Epidermal melanocyte (primary cell): ENCODE results near the gene DCLK2.

Experiments used
- DNase-seq: peaks from one replicate; pipeline ENCODE4 v3.0.0; 2011; ENCODE audit warnings: low spot score; ENCODE audit not compliant: insufficient read length

The DCLK2 gene

GRCh38 chr4:150069353-150069752 is 8.9 kb upstream of the DCLK2 start:
- no peak for DNase-seq

- DNase-seq = no peak
Observed at GRCh38 chr4:150070464-150071170, 7.6 kb upstream of the DCLK2 start.

GRCh38 chr4:150072471-150072870 is 5.8 kb upstream of the DCLK2 start:
- DNase-seq = no peak

DNA sequence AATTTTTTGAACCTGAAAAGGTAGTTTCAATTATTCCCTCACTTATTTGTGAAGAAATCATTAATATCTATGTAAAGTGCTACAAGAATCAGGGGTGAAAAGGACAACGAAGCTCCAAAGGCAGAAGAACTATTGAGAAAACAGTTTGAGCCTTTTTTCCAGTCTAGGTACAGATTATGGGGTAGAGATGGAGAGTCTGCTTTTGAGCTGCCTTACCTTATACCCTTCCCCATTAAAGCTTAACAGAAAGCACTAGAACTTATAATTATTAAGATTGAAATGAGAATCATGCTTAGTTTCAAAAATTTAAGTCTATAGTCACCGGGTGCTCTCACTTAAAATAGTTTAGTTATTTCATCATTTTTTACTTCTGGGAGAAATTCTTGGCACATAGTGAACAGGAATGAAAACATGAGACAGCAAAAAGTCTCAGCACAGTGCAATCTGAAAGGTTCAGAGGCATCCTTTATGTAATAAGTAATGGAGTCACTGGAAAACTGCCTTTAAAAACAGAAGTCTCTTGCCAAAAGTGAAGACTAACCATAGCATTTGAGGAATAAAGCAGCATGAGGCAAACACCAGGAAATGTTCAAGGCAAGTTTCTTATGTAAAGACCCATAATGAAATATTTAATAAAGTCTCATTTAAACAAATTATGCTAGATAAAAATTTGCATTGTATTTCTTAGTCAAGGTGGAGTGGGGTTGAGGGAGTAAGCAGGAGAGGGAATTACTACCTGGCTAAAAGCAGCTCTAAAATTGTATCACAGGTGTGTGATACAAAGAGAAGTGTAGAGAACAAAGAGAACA is 5.1 kb upstream of the DCLK2 start:
- DNase-seq = peak; percentile 46

GRCh38 chr4:150074064-150074463 is 4.2 kb upstream of the DCLK2 start:
- no peak for DNase-seq

DNA sequence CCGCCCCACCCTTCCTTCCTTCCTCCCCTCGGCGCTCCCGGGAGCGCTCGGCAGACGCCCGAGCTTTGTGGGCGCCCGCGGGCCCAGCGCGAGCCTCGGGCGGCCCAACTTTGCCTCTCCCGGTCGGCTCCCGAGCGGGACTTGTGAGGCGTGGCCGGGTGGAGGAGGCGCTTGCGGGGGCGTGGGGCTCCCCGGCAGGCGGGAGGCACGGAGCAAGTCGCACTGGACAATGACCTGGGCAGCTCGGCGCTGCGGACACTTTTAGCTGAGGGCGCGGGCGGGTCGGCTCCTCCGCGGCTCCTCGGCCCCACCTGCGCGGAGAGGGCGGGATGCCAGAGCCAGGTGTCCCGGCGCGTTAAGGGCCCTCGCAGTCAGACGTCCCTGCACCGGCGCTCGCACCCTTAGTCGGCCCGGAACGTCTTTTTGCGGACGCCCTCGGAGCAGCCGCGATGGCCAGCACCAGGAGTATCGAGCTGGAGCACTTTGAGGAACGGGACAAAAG is 385 bp downstream of the DCLK2 start:
- peak; percentile 46 for DNase-seq

GRCh38 chr4:150079081-150079581 is 886 bp downstream of the DCLK2 start:
- no peak for DNase-seq

DNA sequence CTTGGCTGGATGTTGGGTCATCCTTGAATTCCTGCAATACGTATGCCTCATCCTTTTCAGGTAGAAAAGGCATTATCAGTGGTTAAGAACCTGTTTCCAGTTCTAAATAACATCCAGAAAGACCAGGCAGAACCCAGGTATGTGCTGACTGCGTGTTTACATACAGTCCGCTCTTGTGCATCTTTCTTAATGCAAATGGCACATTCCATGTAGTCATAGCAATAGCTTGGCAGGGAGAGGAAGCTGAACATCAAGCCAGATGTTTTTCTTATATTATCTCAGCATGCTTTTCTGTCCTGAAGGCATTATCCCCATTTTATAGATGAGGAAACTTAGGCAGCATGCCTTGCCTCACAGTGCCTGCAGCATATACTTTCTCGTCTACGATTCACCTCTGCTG is 2.1 kb downstream of the DCLK2 start:
- DNase-seq = no peak

GRCh38 chr4:150080875-150081274 is 2.6 kb downstream of the DCLK2 start:
- DNase-seq = no peak

DNA sequence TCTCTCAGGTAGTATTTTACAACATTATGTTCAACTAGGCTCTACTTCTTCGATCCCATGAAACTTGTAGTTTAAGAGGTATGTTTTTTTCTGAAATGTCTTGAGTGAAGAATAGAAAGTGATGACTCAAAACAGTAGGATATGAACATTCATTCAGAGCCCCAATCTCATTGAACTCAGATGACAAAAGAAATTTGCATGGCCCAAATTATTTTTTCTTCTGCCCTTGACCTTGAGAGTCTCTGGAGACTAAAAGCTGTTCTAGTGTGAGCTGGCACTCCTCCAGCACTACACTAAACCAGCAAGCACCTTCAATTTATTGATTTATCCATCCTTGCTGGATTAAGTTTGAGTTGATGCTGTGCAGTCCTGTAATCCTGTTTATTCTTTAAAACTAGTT is 4.0 kb downstream of the DCLK2 start:
- DNase-seq = no peak

DNA sequence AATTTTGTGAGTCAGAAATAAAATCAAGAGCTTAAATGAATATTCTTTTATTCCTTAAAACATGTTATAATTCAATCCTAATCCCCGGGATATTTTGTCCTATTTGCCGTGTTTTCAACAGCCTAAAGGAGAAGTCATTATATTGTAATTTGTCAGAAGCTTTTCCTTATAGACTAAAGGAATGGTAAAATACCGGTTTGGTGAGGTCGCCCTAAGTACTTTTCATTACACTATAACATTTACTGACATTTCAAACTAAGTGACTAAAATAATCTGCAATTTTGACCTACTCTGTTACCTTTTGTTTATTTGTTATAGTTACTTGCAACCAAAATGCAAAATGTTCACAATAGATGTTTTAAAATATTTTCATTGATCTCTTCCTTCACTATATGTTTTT is 8.8 kb downstream of the DCLK2 start:
- DNase-seq = no peak

- no peak for DNase-seq
Observed at GRCh38 chr4:150089732-150090131, 11.5 kb downstream of the DCLK2 start.

DNA sequence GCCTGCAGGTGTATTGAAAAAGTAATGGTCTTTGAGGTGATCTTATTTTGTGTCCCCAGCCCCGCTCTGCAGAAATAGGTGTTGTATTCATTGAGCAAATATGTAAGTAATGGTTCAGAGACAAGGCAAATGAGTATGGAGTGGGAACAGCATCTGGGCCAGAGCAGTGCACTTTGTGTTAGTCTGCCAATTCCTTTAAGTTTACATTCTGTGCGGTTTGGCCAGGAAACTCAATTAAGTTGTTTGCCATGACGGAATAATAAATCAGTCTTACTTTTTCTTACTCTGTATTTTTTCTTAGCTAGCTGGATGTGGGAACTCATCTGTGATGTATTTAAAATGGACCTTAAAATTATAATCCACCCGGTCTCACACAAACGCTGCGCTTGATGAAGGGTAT is 12.6 kb downstream of the DCLK2 start:
- DNase-seq = no peak

DNA sequence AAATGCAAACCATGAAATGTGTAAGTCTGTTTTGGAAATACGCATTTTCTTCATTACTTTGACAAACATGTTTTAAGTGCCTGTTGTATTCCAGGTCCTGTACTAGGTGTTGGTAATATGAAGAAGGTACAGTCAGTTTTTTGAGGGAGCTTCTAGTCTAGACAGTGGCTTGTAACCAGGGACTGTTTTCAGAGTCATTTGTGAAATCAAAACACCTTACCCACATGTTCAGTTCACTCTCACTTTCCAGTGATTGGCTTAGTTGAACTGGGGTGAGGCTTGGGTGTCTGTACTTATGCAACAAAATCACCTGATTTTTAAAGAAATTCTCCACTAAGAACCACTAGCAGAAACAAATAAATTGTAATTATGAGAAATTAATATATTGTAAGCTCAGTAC is 16.4 kb downstream of the DCLK2 start:
- no peak for DNase-seq

DNA sequence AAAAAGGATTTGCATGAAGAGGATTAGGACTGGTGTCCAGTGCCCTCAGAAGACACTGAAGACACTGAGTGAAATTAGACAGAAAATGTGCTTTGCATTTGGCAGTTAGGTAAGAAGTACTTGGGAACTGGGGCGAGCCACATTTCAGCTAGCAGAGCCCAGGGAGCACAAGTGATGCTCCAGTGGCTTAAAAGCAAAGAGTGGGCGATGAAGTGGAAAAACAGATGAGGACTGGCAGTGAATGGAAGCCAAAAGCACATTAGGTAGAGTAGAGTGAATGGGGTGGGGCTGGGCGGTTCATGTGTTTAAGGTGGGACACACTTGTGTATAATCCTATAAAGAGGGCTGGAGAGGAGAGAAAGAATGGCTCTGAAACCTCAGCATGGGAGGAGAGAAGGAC is 18.4 kb downstream of the DCLK2 start:
- DNase-seq = no peak

DNA sequence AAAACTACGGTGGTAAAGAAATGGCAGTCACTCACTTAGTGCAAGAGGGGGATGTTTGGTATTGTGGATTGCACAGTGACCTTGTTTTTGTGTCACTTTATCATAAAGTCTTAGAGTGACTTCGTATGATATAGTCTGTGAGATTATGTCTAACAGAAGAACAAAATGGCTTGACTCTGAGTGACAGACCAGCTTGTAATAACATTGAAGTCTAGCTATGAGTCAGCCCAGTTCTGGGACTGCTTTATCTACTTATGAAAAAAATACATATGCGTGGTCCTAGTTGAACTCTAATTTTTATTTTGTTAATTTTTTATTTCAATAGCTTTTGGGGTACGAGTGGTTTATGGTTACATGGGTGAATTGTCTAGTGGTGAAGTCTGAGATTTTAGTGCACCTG is 20.0 kb downstream of the DCLK2 start:
- no peak for DNase-seq

DNA sequence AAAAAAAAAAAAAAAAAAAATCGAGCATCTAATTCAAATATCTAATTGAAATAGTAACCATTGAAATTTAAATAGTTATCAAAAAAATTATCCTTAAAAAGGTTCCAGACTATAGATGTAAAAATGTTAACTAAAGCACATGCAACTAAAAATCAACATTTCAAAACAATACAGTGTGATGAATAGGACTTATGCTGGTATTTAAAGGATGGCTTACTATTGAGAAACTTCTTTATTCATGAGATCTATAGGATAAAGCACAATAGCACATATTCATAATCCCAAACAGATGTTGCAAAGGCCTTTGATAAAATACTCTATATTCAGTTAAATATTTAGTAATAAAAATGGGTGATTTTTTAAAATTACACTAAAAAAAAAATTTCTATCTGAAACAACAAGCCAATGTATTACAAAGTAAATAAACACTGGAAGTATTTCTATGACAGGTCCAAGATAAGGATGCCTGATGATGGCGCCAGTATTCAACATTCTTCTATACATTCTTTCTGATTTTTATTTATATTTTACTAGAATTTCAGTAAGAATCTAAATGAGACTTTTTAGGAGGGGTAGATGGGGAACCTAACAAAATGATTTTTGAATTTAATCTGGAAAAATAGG is 26.3 kb downstream of the DCLK2 start:
- no peak for DNase-seq

DNA sequence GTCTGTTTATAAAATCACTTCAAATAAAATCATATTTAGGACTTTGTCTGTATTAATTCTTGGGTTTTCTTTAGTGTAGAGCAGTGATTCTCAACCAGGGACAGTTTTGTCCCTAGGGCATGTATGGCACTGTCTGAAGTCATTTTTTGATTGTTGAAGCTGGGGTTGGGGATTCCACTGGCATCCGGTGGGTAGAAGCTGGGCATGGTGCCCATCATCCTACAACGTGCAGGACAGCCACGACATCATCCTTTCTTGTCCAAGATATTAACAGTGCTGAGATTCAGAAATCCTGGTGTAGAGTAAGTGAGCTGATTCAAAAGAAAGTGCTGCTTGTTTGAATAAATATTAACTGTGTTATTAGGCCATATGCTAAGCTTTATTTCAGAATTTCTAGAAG is 28.6 kb downstream of the DCLK2 start:
- DNase-seq = no peak

- no peak for DNase-seq
Observed at GRCh38 chr4:150108691-150109090, 30.4 kb downstream of the DCLK2 start.

- DNase-seq = no peak
Observed at GRCh38 chr4:150114641-150115040, 36.4 kb downstream of the DCLK2 start.

DNA sequence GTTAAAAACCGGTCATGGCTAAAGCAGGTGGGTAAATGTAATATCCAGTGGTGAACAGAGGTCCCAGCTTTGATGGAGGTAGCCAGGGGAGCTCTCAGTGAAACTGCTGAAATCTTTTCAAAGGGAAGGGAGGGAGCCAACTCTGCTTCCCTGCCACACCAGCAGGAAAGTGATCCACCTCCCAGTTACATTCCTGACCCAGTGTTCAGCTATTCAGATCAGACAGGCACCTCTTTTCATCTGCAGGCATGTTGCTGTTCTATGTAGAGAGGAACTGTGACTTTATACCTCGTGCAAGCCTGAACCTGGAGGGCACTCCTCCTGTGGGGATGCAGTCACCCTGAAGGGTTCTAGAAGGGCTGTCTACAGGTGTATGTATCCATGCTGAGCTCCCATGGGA is 37.6 kb downstream of the DCLK2 start:
- no peak for DNase-seq

DNA sequence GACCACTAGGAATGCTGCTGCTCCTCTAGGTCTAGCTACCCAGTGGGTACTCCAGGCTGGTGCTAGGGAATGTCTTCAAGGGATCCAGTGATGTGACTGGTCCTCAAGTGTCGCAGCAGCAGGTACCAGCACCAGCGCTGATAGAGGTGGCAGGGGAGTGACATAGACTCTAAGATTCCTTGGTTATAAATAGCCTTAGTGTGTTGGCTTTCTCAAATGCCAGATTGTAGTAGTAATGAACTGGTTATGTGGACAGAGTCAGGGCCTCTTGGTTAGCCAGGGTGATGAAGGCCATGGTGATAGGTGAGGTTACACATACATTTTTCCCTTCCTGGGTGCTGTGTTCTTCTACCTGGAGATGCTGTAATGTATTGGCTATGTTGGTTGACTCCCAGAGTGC is 38.3 kb downstream of the DCLK2 start:
- DNase-seq = no peak
